A172 (cell line): ENCODE measurements around the gene C9orf50. TPM values are rescaled to one million over a fixed set of nuclear protein-coding genes. Genes with fewer than 3 reads are reported as not detected.

Source experiments
- DNase-seq: peaks from one replicate; pipeline ENCODE4 v3.0.0-alpha.2; 2015; ENCODE audit warnings: low spot score
- total RNA-seq: library from RNA; depleted of rRNA; stranded (reverse); fragments of >200 nt; shearing (Covaris generic); gene quantifications from 2 replicates; pipeline ENCODE4 v1.2.3, GENCODE V29; 2014; rRNA removed

The C9orf50 gene
- total RNA-seq, 1 experiment from 2014 or later, result not detected

- peak; percentile 83 for DNase-seq
These were observed 50.2 kb downstream of the C9orf50 start for GRCh38 chr9:129570450-129571297.

DNA sequence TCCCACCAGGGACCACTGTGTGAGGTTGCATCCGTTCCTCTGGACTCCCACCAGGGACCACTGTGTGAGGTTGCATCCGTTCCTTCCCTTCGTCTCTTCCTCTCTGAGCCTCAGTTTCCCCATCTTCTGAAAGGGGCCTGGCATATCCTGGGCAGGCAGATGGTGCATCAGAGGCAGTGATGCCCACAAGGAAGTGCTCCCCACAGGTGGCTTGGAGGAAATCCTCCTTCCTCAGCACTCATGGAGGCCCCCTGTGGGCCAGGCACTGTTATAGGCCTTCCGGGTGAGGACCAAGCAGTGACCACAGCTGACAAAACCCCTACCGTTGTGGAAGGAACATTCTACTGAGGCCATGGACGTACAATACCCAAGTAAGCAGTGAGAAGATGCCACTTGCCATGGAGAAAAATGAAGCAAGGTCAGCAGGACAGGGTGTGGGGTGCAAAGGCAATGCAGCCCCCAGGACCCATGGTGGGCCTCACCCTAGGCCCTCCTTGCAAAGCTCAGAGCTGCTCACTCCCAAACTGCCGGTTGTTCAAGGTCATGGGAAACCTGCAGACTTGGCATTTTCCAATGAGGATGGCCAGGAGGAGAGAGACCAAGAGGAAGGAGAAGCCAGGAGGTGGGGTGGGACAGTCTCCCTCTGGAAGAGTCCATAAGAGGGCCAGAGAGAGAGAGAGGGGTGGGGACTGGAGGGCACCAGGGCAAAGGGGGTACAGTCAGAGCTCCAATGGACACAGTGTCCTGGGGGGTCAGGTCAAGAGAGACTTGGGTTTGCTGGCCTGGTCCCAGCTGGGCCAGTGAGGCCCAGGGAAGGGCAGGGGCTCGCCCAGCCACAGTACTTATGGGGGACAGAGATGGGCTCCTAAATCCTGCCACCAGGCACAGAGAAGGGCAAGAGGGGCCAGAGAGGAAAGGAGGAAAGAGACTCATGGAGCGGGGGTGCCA is 51.1 kb downstream of the C9orf50 start:
- peak; percentile 41 for DNase-seq

DNA sequence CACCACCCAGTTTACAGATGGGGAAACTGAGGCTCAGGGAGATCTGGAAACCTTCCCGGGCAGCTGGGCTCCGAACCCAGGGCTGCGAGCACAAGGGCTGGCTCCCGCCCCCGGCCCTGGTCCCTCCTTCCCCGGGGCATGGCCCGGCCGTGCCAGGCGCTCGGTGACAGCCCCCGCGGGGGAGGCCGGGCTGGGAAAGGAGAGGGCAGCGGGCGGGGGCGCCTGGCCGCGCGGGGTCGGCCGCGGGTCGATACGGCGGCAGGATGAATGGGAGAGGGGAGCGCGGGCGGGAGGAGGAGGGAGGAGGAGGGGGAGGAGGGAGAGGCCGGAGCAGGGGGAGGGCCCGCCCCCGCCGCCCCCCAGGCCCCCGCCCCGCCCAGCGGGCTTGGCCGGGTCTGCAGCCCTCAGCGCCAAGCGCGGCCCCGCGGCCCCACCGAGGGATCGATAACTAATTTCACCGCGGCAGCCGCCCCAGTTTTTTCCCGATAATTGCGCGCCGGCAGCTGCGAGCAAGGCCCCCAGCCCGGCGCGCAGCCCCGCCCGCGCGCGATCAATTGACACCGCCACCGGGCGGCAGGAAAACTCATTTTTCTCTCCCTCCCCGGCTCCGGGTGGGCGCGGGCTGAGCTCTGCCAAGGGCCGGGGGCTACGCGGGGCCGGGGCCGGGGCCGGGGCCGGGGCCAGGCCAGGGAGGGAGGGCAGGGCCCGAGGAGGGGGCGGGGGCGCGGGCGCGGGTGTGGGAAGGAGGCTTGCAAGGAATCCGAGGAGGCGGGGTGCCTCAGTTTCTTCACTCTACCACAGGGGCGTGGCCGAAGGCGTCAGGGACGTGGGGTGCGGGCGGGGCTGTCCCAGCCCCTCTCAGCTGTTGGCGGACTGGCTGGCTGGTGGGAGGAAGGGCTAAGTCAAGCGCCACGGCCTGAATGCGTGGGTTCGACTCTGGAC is 52.1 kb downstream of the C9orf50 start:
- DNase-seq, result no peak

- DNase-seq, result peak; percentile 89
These were observed 52.9 kb downstream of the C9orf50 start for GRCh38 chr9:129567842-129568559.

GRCh38 chr9:129567329-129567728 is 53.6 kb downstream of the C9orf50 start:
- no peak for DNase-seq

DNA sequence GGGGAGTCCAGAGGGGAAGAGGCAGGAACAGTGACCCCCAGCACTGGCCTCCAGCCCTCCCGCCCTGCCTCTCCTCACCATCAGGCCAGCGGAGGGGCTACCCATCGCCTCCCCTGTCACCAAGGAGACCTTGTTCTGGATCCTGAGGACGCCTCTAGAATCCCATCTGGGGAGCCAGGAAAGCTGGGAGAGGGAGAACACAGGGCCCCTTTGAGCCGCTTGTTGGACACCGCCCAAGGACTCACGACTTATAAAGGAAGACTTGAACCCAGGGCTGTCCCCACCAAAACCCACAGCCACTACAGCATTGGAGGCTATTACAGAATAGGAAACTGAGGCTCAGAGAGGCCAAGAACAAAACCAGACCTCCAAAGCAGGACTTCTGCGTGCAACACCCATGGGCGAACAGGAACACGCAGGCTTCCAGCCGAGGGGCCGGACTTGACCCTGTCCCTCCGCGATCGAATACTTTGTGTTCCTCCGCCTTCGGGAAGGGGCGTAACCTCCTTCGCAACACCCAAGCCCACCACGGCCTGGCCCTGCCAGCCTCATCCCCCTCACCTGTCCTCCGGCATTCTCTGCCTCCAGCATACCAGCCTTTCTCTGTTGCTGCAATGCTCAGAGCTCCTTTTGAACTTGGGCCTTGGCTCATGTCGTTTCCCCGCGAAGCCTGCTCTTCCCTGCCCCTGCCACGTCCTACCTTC is 54.2 kb downstream of the C9orf50 start:
- DNase-seq, result no peak

DNA sequence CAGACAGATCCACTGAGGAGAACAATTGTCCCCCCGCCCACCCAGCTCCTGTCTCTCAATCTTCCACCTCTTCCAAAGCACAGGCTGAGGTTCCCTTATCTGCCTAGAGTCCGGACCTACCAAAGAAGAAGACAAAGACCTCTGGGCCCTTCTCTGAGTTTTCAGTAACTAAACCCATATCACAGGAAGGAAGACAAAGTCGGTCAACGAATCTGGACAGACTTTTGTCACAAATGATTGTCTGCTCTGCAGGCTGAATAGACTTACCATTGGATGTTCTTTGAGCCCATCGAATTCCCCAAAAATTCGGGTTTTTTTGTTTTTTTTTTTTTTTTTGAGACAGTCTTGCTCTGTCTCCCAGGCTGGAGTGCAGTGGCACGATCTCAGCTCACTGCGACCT is 58.0 kb downstream of the C9orf50 start:
- no peak for DNase-seq

GRCh38 chr9:129562514-129562913 is 58.4 kb downstream of the C9orf50 start:
- no peak for DNase-seq

Other genes starting within 250 kb of the C9orf50 start
- 26.9 and 43.8 TPM in 2 replicates for gene NTMT1, start 5.1 kb upstream of the C9orf50 start, total RNA-seq
- gene ASB6, start 21.1 kb upstream of the C9orf50 start, total RNA-seq, result 13.9 and 14.4 TPM in 2 replicates
- gene PRRX2, start 44.5 kb upstream of the C9orf50 start, total RNA-seq, result not detected in 2 replicates
- 3.3 and 4.3 TPM in 2 replicates for gene PTGES, start 131.9 kb upstream of the C9orf50 start, total RNA-seq
- gene TOR1B, start 182.1 kb upstream of the C9orf50 start, total RNA-seq, result 47.9 and 80.4 TPM in 2 replicates
- gene TOR1A, start 203.0 kb upstream of the C9orf50 start, total RNA-seq, result 47.8 and 53.2 TPM in 2 replicates
- 71.9 and 75.3 TPM in 2 replicates for gene C9orf78, start 214.2 kb upstream of the C9orf50 start, total RNA-seq
- 4.5 and 7.0 TPM in 2 replicates for gene USP20, start 214.4 kb upstream of the C9orf50 start, total RNA-seq